Breast epithelium (tissue), 3 donors: ENCODE data around the gene TNFRSF18.

Experiments used
- POLR2A ChIP-seq: fragments of 450-650 bp; IDR thresholded peaks from one replicate; pipeline ENCODE4 v1.6.1; 2016; ENCODE audit warnings: antibody characterized with exemption, mild to moderate bottlenecking, moderate library complexity
- TF ChIP-seq, protein P1 (sequence below), 3 donors: fragments of 450-650 bp; IDR thresholded peaks; one replicate each; pipeline ENCODE4 v1.5.1; 2016 to 2017; ENCODE audit warnings: antibody characterized with exemption in 3 of 3, mild to moderate bottlenecking in 3 of 3, moderate library complexity in 3 of 3

- TF ChIP-seq, protein P1, sequence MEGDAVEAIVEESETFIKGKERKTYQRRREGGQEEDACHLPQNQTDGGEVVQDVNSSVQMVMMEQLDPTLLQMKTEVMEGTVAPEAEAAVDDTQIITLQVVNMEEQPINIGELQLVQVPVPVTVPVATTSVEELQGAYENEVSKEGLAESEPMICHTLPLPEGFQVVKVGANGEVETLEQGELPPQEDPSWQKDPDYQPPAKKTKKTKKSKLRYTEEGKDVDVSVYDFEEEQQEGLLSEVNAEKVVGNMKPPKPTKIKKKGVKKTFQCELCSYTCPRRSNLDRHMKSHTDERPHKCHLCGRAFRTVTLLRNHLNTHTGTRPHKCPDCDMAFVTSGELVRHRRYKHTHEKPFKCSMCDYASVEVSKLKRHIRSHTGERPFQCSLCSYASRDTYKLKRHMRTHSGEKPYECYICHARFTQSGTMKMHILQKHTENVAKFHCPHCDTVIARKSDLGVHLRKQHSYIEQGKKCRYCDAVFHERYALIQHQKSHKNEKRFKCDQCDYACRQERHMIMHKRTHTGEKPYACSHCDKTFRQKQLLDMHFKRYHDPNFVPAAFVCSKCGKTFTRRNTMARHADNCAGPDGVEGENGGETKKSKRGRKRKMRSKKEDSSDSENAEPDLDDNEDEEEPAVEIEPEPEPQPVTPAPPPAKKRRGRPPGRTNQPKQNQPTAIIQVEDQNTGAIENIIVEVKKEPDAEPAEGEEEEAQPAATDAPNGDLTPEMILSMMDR (IDR thresholded peaks at IDR 0.05), result no peak
- peak; percentile 89 for TF ChIP-seq POLR2A
Observed at GRCh38 chr1:1157426-1157913, 48.9 kb downstream of the TNFRSF18 start.
